ENCODE results near the gene IL1RAPL2.

Gene IL1RAPL2

GRCh38 chrX:105117621-105118020 lies 551.6 kb downstream of the IL1RAPL2 start:
- TF ChIP-seq MYC (IDR thresholded peaks at IDR 0.05; ENCODE audit: low read depth, low read length), result no peak
- TF ChIP-seq POLR2A (IDR thresholded peaks at IDR 0.05; ENCODE audit: extremely low read depth, insufficient read length), result no peak
- no peak for TF ChIP-seq CTCF (IDR thresholded peaks at IDR 0.05; ENCODE audit: low read depth, low read length)
- no peak for TF ChIP-seq MAX (IDR thresholded peaks at IDR 0.05; ENCODE audit: low read depth, low read length)
- peak; percentile 1 for DNase-seq (ENCODE audit: low read depth)
- H3K4me3 ChIP-seq (ENCODE audit: low read depth, low read length), result no peak overlapping the region

- TF ChIP-seq MYC (IDR thresholded peaks at IDR 0.05; ENCODE audit: low read depth, low read length), result no peak
- TF ChIP-seq POLR2A (IDR thresholded peaks at IDR 0.05; ENCODE audit: extremely low read depth, insufficient read length), result no peak
- TF ChIP-seq MAX (IDR thresholded peaks at IDR 0.05; ENCODE audit: low read depth, low read length), result no peak
- no peak for TF ChIP-seq CTCF (IDR thresholded peaks at IDR 0.05; ENCODE audit: low read depth, low read length)
- DNase-seq (ENCODE audit: low read depth), result peak; percentile 1
Measured at GRCh38 chrX:105120463-105120862, 554.5 kb downstream of the IL1RAPL2 start.

GRCh38 chrX:105121186-105121585 lies 555.2 kb downstream of the IL1RAPL2 start:
- no peak for DNase-seq (ENCODE audit: low read depth)
- H3K4me3 ChIP-seq (ENCODE audit: low read depth, low read length), result no peak overlapping the region
- TF ChIP-seq POLR2A (IDR thresholded peaks at IDR 0.05; ENCODE audit: extremely low read depth, insufficient read length) (no peak), MYC (IDR thresholded peaks at IDR 0.05; ENCODE audit: low read depth, low read length) (no peak), CTCF (IDR thresholded peaks at IDR 0.05; ENCODE audit: low read depth, low read length) (no peak), MAX (IDR thresholded peaks at IDR 0.05; ENCODE audit: low read depth, low read length) (no peak)

More at GRCh38 chrX:105120463-105120862, 554.5 kb downstream of the IL1RAPL2 start:
- no peak overlapping the region for H3K4me3 ChIP-seq (ENCODE audit: low read depth, low read length)

- no peak for DNase-seq (ENCODE audit: low read depth)
- TF ChIP-seq MAX (IDR thresholded peaks at IDR 0.05; ENCODE audit: low read depth, low read length) (no peak), MYC (IDR thresholded peaks at IDR 0.05; ENCODE audit: low read depth, low read length) (no peak), POLR2A (IDR thresholded peaks at IDR 0.05; ENCODE audit: extremely low read depth, insufficient read length) (no peak), CTCF (IDR thresholded peaks at IDR 0.05; ENCODE audit: low read depth, low read length) (no peak)
- H3K4me3 ChIP-seq (ENCODE audit: low read depth, low read length), result no peak overlapping the region
Measured at GRCh38 chrX:105126201-105126600, 560.2 kb downstream of the IL1RAPL2 start.

- TF ChIP-seq POLR2A (IDR thresholded peaks at IDR 0.05; ENCODE audit: extremely low read depth, insufficient read length), result no peak
- no peak for TF ChIP-seq MYC (IDR thresholded peaks at IDR 0.05; ENCODE audit: low read depth, low read length)
- no peak for TF ChIP-seq MAX (IDR thresholded peaks at IDR 0.05; ENCODE audit: low read depth, low read length)
- TF ChIP-seq CTCF (IDR thresholded peaks at IDR 0.05; ENCODE audit: low read depth, low read length), result no peak
- DNase-seq (ENCODE audit: low read depth), result no peak
- H3K4me3 ChIP-seq (ENCODE audit: low read depth, low read length), result no peak overlapping the region
Measured at GRCh38 chrX:105134273-105134672, 568.3 kb downstream of the IL1RAPL2 start.

- TF ChIP-seq MYC (IDR thresholded peaks at IDR 0.05; ENCODE audit: low read depth, low read length) (no peak), MAX (IDR thresholded peaks at IDR 0.05; ENCODE audit: low read depth, low read length) (no peak), POLR2A (IDR thresholded peaks at IDR 0.05; ENCODE audit: extremely low read depth, insufficient read length) (no peak), CTCF (IDR thresholded peaks at IDR 0.05; ENCODE audit: low read depth, low read length) (no peak)
- H3K4me3 ChIP-seq (ENCODE audit: low read depth, low read length), result no peak overlapping the region
- no peak for DNase-seq (ENCODE audit: low read depth)
Measured at GRCh38 chrX:105136786-105137185, 570.8 kb downstream of the IL1RAPL2 start.

All from NB4 (cell line).